HG03097 (cell line): Measurements from ENCODE around the gene CRABP2.

Experiments used
- ATAC-seq: cut with Tn5 transposase; IDR thresholded peaks from one replicate; pipeline ENCODE4 v1.9.1; 2021; ENCODE audit not compliant: unreplicated experiment, low FRiP score

CRABP2 gene

DNA sequence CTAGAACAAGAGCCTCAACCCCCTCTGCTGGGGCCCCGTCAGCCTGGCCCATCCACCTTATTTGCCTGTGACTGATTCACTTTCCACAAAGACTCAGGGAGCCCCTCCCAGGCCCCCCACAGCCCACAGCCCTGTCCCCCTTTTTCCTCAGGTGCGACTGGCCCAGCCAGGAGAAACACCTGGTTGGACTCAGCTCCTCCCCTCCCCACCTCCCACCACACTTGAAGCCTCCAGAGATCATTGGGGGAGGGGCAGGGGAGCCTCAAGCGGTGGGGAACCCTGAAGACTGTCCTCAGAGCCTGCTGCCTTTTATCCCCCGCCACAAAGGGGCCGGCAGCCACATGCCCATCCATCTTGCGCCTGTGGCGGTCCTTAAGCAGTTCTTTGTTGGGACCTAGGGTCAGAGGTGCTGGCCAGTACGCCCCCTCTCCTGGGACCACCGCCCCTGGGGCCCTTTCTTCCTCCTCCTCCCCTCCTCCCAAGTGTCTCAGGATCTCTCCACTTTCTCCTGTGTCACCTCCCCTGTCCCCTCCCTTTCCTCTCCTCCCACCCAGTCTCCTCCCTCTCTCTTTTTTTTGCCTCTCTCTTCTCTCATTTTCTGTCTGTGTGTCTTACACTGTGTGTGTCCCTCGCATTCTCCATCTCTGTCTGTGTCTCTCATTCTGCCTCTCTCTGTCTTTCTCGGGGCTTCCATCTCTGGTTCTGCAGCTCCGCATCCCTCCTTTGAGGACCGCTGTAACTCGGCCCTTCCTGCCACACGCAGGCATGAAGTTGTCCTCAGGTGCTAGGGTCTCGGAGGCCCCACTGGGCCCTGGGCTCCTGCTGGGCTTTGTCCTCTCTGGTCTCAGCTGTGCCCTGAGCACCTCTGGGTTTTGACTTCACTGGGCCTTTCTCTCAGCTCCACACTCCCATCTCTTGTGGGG lies 12.2 kb downstream of the CRABP2 start:
- ATAC-seq = no peak

DNA sequence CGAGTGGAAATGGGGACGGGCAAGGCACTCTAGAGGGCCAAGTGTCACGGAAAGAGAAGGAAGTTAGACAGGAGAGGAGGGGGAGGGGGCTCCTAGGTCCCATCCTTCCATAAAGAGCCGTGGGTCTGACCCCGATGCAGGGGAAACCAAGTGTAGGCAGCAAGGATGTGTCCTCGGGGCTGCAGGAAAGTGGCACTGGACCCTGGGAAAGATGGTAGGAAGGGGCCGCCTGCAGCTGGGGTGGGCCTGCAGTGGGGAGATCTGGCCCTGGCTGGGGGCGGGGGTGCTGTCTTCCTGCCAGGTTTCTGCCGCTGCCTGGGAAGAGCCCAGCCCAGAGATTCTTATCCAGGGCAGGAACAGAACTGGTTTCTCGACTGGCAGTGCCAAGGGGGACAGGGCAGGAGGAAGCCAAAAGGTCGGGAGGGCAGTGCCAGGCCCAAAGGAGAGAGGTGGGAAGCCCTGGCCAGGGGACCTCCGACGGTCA lies 12.9 kb downstream of the CRABP2 start:
- no peak for ATAC-seq

DNA sequence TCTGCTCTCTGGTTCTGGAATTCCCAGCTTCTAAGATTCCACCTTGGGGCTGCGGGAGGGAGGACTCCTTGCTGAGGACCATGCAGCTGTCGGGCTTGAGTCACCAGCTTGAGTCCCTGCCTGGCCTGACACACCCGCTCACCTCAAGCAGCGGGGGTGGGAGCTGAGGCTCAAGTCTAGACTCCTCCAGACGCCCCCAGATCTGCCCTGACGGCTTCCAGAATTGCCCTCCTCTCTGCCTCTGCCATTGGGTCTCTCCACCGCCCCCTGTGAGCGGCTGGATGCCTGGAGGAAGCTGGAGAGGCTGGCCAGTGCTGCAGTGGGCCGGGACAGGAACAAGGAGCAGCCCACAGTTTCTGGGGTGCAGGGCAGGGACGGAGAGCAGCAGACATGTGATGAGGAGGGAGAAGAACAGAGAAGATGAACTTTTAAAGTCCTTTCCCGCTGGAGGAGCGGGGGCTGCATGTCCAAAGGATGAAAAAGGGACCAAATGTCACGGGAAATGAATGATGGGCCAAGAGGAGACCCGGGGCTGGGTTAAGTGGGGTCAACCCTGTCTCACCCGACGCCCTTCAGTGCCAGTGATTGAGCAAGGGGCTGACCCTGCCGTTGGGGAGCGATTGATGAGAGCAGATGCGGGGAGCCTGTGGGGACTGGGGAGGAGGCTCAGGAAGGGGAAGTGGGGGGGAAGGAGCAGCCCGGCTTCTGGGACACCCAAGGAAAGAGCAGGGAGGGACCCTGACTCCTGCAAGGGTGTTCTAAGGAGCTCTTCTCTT lies 13.5 kb downstream of the CRABP2 start:
- ATAC-seq = no peak

DNA sequence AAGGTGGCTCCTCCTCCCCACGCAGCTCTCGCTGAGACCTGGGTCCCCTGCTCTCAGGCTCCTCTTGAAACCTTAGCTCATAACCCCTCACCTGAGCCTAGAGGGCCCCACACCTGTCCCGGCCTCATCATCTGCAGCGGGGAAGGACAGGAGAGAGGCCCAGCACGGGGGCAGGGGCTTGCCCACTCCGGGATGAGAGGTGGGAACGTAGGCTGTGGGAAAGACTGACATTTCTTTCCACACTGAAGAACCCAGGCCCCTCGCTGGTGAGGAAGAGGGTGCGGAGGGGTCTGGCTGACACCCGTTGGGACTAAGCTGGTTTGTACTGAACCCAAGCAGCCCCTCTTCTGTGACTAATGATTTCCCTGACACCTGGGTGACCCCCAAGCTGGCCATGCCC lies 14.2 kb downstream of the CRABP2 start:
- ATAC-seq = no peak

DNA sequence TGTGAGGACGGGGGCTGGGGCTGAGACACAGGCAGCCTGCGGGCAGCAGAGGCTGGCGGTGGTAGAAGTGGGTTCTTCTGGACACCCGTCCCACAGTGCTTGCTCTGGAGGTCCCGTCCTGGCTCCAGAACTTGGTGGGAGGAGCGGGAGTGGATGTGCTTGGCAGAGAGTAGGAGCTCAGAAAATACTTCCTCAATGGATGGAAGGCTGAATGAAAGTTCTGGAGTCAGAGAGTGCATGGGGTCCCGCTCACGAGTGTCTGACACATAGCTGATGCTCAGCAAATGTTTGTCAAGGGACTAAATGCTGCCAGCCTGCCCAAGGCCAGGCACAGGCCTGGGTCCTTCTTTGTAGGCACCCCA lies 14.7 kb downstream of the CRABP2 start:
- no peak for ATAC-seq

DNA sequence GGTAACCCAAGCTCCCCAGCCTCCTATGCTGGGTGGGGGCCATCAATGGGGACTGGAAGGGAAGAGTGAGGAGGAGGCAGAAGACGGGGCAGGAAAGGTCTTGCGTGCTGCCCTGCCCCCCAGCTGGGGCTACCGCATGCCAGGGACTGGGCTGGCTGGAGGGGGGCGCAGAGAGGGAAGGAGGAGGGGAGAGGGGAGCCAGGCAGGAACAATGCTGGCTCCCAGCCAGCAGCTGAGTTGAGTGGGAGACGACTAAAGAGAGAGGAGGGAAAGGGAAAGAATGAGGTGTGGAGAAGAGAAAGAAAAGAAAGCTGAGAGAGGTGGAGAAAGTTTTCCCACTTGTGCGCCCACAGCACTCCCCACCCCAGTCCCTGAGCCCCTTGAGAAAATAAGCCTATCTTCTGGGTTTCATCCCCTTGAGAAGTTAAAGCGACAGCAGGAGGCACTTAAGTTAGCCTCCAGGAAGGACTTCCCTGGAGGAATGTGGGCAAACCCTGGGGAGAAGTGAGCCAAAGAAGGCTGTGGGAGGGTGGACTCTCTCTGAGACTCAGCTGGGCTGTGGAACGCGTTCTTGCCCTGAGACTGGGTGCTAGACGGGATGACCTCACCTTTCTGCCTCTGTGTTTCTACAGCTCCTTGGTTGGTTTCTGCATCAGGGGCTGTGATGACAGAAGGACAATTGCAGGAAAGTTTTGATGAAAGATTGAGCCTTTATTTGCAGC lies 15.3 kb downstream of the CRABP2 start:
- ATAC-seq = no peak

DNA sequence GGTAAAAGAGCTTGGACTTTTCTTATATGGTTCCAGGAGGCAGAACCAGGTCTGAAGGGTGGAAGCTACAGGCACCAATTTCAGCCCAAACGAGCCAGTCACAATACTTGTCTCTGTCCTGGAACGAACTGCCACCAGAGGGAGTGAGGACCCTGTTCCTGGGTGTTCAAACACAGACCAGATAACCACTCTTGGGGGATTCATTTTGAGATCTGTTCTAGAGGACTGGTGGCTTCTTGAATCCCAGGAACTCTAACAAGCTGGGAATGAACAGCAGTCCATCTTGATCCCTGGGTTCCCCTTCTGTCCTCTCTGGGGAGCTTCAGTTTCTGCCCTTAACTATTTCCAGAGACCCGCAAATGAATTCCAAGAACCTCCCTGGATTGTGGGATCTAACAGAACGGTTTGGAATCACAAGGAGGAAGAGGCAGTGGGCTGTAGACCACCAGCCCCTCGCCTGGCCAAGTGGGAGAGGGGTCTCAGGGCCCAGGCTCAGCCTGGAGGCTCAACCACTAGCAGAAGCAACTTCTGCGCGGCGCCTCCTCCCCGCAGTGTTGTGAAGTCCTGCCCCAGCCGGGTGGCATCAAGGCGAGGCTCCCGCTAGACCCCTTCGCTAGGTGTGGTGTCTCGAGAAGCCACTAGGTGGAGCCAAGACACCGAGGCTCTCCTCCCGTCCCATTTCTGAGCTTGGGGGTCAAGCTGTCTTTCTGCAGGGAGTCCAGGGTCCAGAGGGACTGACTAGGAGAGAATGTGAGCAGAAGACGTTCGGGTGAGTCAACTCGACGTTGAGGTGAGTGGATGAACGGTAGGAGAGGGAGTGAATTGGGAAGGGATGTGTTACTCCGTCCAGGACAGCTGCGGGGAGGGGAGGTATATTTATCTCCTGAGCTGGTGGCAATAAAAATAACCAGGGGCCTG lies 16.1 kb downstream of the CRABP2 start:
- no peak for ATAC-seq

DNA sequence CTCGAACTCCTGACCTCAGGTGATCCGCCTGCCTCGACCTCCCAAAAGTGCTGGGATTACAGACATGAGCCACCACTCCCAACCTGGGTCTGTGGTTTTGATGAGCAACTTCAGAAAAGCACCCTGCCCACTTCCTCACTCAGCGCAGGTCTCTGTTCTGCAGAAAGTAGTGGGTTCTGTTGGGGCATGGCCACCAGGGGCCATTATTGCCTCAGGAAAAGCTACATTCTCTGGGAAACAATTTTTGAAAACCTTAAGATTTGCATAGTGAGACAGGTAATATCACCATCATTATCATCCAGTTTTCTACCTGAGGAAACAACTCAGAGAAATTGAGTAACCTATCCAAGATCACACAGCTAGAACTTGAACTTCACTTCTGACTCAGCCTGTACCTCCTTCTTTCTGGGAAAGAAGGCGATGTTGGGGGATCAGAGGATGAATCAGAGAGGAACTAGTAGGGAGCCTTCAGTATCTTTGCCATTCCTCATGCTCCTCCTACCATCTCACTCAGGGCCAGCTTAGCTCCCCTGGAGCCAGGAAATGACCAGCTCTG lies 21.1 kb downstream of the CRABP2 start:
- ATAC-seq = no peak

DNA sequence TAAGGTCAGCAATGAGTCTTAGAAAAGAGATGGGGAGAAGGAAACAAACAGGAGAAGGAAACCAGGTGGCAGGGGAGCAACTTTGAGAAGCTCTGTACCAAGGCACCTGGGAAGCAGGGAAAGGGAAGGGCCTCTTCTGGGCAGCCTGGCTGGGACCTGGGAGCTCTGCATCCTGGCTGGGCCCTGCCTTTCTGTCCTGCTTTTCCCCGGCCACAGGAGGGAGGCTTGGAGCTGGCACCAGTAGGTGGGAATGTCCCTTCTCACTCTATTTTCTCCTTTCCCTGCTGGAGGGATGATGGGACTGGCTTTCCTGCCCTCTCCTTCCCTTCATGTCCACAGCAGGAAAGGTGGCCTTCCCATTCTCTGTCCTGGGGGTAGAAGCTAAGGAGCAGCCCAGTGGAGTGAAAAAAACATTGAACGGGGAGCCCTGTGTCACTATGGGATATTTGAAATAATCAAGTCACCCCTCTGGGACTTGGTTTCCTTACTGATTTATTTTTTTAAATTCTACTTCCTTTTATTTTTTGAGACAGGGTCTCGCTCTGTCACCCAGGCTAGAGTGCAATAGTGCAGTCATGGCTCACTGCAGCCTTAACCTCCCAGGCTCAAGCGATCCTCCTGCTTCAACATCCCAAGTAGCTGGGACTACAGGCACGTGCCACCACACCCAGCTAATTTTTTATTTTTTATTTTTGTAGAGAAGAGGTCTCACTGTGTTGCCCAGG lies 23.1 kb downstream of the CRABP2 start:
- ATAC-seq = no peak

DNA sequence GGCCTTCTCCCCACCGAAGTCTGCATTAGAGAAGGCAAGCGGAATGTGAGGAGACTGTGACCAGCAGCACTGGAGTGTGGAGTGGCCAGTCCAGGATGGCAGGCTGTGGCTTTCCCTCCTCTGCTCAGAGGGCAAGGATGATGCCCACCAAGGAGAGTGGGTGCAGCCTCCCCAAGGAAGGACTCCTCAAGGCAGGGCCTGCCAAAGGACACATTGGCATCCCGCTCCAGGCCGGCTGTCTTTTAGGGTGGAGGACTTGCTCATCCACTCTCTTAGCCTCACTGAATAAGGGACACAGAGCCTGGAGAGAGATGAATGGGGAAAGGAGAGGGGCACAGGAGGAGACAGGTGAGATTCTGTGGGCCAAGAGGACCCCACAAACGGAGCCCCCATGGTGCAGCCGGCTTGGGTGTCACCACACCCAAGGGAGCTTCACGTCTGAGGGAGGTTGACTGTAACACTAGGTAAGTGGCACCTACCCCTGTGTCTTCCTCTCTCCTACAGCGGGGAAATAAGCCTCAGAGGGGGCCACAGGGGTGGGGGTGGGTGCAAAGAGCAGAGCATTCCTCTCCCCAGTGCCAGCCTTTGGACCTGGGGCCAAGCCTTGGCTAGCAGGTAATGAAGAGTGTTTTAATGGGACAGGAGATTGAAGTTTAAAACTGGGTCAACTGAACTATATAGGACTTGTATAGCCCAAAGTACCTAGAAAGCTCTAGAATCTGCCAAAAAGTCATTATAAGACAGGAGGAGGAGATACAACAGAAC lies 24.0 kb downstream of the CRABP2 start:
- no peak for ATAC-seq

DNA sequence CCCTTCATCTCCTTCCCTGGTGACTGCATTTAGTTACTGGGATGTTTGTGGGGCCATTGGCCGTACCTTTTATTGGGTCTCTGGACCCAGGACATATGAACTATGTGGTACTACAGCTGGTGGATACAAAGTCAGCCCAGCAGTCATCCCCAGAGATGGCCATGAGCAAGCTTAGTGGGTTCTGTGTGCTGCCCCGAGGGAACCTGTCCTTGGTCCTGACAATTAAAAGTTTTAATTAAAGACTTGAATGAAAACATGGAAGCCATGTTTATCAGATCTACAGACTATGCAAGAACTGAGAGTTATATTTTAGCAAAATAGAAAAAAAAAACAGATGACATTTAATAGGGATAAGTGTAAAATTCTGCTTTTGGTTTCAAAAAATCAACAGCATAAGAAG lies 25.3 kb downstream of the CRABP2 start:
- ATAC-seq = no peak

DNA sequence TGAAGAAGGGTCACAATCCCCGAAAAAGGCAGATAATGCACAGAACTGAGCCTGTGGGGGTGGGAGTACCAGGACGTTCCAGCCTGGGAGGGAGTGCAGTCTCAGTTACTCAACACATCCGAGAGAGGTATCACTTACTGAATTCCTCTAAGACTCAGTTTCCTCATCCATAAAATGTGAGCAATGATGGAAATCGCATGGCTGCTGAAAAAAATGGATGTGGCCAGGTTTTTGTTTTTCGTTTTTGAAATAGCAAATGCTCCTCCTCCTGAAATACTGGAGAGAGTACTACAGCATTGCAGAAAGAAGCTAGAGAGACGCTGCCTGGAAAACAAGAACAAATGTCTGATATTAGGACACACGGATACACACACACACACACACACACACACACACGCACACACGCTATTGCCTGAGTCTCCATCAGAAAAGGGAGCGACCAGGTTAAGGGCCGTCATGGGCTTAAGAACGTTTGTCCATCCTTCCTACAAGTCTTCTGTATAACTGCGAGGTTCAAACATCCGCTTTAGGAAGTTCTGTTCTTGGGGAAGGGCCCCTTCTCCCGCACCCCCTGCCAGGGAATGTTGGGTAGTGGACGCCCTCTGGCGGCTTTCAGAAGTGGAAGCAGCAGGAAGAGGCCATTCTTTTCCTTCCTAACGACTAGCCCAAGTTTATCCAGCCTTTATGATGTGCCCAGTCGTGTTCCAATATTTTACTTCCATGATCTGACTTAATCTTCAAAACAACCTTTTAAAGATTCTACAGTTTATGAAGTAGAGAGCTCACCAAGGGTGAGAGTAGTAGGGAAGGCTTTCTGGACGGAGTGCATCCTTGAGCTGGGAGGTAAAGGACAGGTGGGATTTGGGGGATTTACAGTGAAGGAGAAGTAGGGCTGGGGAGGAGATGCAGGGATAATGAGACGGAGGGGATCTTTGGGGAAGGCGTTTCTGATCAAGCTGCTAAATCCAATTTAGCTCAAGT lies 27.5 kb downstream of the CRABP2 start:
- ATAC-seq = no peak

DNA sequence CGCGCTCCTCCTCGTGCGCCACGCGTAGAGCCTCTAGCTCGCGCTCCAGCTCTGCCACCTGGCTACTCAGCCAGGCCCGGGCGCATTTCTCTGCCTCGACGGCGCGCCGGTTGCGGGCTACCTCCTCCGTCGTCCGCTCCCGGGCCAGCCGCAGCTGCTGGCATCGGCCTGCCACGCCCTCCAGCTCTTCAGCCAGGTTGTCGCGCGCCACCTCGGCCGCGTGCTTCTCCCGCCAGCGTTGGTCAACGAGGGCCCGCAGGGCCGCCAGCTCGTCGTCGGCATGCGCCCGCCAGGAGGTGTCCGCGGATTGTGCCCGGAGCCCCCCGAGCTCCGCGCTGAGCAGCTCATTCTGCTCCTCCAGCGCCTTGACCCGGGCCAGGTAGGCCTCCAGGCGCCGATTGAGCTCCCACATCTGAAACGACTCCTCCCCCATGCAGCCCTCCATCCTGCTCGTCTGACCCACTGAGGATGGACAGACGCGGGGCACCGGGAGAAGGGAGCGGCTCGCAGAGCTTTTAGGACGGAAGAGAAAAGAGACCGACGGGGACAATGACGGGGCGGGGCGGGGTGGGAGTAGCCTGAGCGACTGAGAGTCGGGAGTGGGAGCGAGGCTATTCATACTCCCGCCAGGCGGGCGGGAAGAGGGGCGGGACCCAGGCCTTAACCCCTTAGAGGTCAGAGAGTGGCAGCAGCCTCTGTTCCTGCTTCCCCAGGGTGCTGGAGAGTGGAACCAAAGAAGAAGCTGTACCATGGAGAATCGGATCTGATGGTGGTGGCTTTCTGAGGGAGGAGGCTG lies 28.4 kb downstream of the CRABP2 start, which contains the start of gene NES:
NES (minus strand) TSS at position 588 of the 796 bp plus-strand sequence; CDS start at position 445, 143 bp downstream.
- ATAC-seq = no peak

DNA sequence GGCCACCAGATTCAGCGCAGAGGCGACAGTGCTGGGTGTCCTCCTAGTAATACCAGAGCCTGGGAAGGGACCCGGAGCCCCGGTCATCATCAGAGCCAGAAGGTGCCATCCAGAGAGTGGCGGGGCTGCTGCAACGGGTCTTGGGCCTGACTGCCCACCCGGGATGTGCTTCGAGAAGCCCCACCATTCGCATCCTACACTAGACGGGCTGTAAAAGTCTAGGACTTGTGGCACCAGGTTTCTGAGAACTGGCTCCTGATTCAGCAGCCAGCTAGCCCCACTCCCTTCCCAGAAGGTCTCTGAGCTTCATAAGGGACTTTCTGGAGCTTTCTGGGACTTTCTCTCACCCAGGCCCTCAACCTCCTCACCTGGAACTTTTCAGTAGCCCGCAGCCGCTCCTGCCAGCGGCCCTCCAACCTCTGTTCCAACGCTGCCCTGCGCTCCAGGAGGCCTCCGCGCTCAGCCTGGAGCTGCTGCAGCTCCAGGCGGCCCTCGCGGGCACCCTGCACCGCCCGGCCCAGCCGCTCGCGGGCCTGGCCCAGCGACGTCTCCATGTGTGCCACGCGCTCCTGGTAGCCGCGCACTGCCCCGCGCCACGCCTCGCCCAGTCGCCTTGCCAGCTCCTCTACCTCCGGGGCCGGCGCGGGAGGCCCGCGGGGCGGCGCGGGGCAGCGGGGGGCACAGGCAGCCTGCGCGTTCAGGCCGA lies 29.1 kb downstream of the CRABP2 start:
- ATAC-seq = no peak

DNA sequence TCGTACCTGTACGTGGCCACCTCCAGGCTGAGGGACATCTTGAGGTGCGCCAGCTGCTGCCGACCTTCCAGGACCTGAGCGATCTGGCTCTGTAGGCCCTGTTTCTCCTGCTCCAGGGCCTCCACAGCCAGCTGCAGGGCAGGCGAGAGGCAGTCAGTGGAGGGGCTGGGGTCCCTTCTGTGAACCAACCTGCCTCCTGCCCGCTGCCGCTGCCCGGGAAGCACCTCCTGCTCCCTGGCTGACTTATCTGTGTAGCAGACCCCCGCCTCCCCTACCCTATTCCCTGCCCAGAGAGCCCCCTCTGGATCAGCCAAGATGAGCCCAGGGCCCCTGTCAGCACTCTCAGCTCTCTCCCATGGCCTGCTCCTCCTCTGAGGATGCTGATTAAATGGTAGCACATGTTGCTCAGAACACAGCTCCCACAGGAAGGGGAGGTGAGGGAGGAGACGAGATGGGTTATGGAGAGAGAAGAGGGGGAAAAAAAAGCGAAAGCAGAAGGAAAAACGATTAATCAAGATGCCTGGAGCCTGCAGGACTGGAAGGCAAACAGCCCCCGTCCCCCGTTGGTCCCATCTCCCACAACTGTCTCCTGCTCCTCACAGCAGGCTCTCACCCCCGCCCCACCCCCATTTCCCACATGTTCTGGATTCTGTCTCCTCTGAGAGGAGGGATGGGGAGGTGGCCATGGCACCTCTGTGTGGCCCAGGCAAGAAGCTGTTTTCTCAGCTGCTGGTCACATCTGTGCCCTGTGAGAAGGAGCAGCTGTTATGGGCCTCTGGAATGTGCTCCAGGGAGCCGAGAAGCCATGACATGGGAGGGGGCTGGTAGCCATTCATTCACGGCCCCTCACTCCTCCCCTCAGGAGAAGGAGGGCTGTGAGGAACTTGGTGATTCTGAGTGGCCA lies 29.9 kb downstream of the CRABP2 start:
- no peak for ATAC-seq
